CD4-positive, alpha-beta T cell treated with Interleukin-12 subunit alpha and Interleukin-12 subunit beta, for 1 hour (primary cell): ENCODE data around the gene DPPA3.
"Not testable (repeated sequence)": the region's sequence is repeated elsewhere in the genome, so short reads cannot be mapped to it uniquely, and the experiment has no call there.

Source experiments
- DNase-seq: peaks from one replicate; pipeline ENCODE4 v3.0.0-alpha.2; 2020

DPPA3 gene

DNA sequence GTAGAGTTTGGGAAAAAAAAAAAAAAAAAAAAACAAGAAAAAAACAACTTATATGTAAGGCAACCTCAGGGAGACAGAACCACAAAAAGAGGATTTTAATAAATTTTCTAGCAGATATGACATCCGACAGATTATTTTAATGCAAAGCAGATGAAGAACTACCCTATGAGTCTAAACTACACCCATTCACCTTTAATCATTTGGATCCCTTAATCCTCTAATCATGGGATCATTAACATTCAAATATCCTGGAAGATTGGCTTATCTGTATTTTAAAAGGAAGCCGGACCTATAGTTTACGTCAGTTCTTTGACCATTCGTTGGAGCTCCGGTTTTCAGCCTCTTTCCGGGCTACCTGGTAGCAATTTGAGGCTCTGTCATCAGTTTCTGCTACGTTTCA is at the start of gene DPPA3:
Gene DPPA3, plus strand, starts transcription at position 301 of the 400 bp plus-strand sequence. CDS start 138 bp downstream, outside the sequence.
- no peak for DNase-seq

DNA sequence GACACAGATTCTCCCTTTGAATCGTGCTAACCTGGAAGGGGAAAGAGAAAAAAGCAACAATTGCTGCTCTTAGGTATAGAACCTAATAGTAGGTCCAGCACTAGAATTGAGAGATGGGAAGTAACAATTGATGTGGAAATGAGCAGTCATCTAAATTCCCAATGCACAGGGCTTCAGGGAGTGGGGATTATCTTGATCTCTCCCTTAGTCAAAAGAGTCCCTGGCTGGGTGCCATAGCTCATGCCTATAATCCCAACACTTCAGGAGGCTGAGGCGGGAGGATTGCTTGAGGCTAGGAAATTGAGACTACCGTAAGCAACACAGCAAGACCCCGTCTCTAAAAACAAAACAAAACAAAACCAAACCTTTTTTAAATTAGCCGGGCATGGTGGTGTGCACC is 49.5 kb upstream of the DPPA3 start:
- no peak for DNase-seq

DNA sequence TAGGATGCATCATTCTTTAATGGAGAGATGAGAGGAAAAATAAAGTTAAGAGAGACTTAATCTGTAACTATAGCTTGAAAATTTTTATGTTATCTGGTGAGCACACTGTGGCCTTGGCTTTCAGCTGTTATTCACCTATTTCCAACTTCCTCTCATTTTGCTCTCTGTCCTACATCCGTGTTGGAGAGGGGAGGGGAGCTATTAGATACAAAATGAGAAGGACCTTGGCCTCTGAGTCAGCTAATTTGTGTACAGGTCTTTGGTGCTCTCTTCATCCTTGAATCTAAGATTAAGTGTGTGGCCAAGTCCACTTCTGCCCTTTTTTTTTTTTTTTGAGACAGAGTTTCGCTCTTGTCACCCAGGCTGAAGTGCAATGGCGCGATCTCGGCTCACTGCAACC is 44.6 kb upstream of the DPPA3 start:
- DNase-seq = no peak

DNA sequence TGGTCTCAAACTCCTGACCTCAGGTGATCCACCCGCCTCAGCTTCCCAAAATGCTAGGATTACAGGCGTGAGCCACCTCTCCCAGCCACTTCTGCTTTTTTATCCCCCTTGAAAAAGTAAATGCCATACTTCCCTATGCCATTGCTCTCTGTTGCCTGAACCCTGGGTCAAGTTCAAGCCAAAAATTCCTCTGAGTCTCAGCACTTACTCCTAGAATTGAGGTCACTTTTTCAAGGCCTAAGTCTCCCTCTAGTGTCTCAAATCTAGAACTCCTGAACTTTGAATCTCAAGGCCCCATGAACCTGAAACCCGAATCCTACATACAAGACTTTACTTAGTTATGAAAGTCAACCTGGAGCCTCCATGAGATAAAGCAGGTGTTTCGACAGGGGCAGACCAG is 44.1 kb upstream of the DPPA3 start:
- DNase-seq = no peak

DNA sequence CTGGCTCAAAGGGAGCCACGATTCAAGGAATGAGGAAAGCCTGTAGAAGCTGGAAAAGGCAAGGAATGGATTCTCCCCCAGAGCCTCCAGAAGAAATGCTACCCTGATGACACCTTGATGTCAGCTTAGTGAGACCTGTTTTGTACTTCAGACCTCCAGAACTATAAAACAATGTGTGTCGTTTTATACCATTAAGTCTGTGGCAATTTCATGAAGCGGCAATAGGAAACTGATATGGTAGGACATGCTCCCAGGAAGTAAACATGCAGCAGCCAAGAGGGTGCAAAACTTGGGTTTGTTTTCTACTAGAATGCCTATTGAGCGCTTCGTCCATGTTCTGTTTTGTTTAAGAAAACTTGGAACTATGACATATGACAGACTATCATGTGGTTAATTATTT is 43.1 kb upstream of the DPPA3 start:
- no peak for DNase-seq

DNA sequence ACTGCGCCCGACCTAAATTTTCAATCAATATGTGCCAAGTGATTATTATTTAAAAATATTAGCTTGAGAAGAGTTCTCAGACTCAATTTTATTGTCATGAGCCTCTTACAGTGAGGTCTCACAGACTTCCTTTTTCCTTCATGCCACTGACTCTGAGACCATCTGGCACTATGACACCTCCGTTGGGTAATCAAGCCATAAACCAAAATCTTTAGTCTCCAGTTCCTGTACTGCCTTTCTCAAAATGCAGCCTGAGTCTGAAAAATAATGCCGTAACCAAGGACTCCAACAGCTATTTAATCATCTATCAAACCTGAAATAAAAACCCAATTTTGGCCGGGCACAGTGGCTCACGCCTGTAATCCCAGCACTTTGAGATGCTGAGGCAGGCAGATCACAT is 35.8 kb upstream of the DPPA3 start:
- not testable (repeated sequence) for DNase-seq

DNA sequence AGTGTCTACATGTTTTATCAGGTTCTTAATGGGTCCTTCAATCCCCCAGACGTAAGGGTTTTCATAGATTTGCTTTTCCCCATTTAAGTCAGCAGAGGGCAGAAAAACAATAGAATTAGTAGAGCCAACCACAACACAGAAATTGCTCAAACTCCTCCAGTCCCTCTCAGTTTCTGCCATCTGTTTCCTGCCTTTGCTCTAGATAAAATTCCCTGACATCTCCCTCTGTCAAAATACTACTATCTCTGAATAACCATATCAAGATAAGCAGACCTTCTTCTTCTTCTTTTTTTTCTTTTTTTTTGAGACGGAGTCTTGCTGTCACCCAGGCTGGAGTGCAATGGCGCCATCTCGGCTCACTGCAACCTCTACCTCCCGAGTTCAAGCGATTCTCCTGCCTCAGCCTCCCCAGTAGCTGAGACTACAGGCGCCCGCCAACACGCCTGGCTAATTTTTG is 33.8 kb upstream of the DPPA3 start:
- DNase-seq = peak; percentile 27

DNA sequence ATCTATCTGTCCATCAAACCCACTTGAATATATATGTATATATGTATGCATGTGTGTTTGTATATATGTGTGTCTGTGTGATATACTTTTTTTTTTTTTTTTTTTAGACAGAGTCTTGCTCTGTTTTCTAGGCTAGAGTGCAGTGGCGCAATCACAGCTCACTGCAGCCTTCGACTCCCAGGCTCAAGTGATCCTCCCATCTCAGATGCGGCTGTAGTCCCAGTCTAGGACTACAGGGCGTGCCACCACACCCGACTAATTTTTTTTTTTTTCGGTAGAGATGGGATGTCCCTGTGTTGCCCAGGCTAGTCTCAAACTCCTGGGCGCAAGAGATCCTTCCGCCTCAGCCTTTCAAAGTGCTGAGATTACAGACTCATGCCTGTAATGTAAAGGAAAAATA is 32.5 kb upstream of the DPPA3 start:
- no peak for DNase-seq

DNA sequence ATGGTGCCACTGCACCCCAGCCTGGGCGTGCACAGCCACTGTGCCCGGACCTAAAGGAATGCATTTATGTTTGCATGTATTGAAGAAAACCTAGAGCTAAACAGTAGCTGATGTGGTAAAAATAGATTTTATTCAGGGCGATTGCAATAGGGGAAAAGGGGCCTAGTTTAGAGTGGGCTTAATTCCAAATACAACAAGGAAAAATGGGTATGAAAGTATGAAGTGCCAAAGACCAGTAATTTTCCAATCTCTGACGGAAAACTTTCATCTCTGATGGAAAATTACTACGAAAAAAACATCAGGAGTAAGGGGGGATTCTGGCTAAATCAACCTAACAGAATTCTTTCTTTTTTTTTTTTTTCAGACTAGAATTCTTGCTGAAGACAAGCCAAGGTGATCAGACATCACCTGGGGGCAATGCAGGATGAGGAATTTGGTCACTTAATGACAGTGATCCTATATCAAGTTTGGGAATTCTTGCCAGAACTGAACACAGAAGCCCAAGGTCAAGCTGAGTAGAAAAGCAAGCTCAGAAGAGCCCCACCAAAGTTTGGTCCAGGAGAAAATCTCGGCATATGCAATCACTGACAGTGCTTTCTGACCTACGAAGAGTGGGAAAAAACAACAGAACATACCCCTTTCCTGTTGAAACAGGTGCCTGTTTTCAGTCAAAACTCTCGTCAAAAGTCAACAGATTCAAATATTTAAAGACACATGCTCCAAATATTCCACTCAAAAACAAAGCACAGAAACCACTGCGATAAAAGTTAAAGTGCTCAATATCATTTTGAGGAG is 31.8 kb upstream of the DPPA3 start:
- no peak for DNase-seq

DNA sequence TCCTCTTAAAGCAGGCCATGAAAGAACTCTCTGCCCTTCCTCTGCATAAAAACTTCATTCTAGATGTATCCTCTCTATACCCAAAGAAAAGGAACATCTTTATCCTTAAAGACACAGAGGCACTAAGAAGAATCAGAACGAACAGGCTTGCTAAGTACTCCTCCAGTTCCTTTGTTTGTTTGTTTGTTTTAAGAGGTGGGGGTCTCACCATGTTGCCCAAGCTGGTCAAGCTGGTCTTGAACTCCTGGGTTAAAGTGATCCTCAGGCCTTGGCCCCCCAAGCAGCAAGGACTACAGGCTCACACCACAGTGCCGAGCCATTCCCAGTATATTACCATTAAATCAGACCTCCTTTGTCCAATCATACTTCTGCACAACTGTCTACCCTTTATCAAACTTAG is 29.7 kb upstream of the DPPA3 start:
- DNase-seq = no peak

DNA sequence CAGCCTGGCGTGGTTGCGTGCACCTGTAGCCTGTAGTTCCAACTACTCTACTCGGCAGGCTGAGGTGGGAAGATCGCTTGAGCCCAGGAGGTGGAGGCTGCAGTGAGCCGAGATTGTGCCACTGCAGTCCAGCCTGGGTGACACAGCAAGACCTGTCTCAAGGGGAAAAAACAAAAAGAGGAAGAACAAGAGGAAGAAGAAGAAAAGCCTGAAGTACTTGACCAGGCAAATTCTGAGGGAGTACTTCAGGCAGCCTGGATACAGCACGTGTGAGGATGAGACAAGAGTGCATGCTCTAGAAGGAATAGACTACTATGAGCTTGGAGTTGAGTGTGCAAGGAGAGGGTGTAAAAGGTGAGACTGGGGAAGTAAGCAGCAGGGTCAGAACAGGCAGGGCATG is 17.4 kb upstream of the DPPA3 start:
- no peak for DNase-seq

DNA sequence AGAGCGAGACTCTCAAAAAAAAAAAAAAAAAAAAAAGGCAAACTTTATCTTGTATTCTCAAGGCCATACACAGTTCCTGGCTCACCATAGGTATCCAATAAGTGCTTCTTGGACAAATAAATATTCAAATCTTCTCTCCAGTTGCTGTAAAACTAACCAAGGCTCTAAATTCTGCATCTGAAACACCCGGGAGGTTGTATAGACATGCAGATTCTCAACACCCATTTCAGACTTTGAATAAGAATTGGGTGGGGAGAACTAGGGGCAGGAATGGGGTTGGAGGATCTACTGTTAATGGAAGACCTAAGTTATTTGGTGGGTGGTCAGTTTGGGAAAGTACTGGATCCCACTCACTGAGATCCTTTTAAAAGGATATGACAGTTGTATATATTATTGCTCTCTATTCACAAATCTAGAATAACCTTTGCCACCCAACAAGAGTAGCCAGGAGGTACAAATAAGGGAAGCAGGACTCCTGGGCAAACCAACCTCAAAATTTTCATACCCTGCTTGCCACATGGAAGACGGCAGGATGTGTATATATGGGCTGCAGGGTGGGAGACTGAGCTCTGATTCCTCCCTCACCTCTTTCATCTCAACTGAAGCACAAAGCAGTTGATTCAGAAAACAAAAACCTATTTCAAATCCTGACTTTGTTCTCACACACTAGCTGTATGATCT is 16.5 kb upstream of the DPPA3 start:
- no peak for DNase-seq

DNA sequence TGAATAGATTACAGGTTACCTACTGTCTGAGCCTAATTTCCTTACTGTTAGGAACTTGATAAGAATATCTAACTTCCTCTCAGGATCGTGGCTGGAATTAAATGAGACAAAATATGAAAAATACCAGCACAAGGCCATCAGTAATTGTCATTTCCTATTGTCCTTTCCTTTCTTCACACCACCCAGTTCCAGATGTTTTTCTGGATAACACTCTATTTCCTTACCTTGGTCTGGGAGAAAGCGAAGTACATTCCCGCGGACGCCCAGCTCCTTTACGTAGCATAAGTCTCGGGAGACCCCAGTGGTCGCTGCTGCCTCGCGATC is 16.0 kb upstream of the DPPA3 start:
- DNase-seq = no peak

DNA sequence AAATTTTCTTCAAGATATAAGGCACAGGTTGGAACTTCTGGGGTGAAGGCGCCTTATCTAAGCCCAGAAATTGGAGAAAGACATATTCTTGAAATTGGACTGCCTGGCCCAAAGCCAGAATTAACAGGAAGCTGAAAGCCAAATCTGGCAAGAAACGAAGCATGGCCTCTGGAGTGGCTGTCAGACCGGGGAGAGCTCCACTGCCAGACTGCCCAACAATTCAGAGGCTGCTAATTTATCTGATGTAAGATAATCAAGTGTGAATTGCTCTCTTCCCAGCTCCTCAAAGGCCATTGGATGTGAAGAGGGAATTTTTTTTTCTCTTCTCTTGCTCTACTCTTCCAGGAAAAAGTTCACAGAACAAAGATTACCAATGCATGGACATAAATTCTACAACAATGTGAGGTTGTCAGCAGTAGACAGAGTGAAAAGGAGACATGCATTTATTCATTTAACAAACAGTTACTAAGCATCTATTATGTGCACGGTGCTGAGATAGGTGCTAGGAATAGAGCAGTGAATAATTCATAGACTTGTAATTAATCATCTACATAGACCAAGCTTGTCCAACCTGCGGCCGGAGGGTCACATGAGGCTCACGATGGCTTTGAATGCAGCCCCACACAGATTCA is 15.6 kb upstream of the DPPA3 start, which contains the start of gene GDF3:
Gene GDF3, minus strand, starts transcription at position 210 of the 632 bp plus-strand sequence. Its CDS starts 47 bp downstream, at position 163.
- DNase-seq = no peak

DNA sequence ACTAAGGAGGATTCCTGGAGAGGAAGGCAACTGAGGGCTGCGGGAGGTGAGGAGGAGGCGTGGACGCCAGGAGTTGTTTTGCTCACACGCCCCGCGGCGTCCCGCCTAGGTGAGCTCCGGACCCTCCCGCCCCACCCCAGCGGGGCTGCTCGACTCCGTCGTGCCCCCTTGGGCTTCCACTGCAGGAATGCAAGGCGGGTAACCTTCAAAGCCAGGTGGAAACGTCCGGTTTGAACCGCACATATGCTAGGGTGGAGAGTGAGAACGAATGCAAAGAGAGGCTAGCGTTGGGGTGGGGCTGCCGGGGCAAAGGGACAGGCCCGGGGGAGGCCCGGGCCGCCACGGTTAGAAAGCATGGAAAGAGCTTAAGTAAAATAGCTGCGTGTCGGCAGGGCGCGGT is 5.4 kb upstream of the DPPA3 start:
- DNase-seq = no peak

DNA sequence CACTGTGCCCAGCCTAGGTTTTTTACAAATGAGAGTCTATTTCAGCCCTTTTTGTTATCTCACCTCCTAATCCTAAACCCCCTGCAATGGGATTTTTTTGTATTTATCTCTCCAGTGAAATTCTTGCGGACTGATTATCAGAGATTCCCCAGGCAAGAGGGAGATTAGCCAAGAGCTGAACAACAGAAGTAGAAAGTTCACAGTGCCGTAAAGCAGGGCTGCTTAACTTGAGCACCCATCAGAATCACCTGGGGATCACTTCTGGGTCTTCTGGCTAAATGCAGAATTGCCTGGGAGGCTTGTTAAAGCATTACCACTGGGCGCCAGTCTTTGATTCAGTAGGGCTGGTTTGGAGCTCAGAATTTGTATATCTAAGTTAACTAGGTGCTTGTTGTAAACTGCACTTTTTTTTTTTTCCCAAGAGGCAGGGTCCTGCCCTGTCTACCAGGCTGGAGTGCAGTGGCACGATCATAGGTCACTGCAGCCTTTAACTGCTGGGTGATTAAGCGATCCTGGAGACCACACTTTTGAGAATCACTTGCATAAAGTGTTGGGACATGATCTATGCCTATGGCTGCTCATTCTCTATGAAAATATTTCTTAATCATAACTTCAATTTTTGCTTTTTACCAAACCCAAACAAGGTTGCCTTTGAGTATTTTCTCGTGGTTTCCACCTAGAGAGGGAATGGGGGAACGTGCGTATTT is 1.1 kb upstream of the DPPA3 start:
- no peak for DNase-seq

DNA sequence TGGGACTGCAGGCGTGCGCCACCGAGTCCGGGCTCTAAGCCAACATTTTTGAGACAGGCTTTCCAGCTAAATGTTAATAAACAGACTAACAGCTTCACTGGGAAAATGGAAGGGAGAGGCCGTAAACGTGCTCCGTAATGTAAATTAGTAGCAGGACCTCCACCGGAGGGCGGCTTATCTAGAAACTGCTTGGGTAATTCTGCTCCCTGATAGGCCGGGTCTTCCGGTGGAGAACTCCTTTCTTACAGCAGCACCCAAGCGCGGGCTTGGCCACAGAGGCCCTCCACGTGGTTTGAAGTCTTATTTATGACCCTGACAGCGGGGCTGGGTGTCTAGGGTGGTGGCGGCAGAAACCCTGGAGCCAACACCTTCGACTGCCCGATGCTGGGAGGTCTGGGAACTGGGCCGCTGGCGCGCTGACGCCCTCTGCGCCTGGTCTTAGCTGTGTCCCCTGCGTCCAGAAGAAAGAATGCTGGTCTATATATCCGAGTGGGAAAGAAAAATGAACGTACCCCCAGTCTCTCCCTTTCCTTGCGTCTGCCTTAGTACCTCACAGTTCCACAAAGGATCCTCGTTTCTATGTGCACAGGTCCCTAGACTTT is 1.7 kb downstream of the DPPA3 start:
- no peak for DNase-seq

DNA sequence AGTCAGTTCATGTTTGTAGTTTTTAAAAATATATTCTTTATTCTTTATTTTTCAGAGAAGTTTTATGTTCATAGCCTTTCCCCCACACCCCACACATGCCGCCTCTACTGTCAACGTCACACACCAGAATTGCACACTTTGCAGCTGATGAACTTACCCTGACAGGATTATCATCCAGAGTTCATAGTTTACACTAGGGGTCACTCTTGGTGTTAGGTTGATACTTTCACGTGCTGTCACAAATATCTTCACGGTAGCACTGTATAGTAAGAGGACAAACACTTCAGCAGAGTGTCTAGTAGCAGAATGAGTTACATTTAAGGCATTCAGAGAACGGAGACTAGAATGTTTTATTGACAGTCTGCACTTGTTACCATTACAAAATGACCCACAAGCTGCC is 5.1 kb downstream of the DPPA3 start:
- no peak for DNase-seq

DNA sequence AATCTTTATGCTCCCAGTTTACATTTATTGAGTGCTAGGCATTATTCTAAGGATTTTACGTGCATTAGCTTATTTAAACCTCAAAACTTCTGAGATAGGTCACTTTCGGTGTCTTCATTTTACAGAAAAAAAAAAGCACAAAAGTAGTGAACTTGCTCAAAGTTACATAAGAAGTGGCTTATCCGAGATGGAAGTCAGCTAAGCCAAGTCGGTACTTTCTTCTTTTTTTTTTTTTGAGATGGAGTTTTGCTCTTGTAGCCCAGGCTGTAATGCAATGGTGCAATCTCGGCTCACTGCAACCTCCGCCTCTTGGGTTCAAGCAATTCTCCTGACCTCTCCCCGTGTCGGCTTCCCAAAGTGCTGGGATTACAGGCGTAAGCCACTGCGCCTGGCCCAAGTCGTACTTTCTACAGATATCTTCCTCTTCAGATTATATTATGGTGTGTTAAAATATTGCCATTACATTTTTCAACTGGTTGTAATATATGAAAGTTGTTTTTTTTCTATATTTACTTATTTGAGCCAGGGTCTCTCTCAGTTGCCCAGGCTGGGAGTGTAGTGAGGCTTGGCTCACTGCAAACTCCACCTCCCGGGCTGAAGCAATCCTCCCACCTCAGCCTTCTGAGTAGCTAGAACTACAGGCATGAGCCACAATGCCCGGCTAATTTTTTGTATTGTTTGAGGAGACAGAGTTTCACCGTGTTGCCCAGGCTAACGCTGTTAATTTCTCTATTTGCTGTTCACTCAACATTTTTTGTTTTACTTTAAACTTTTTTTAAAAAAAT is 8.9 kb downstream of the DPPA3 start:
- DNase-seq = no peak

DNA sequence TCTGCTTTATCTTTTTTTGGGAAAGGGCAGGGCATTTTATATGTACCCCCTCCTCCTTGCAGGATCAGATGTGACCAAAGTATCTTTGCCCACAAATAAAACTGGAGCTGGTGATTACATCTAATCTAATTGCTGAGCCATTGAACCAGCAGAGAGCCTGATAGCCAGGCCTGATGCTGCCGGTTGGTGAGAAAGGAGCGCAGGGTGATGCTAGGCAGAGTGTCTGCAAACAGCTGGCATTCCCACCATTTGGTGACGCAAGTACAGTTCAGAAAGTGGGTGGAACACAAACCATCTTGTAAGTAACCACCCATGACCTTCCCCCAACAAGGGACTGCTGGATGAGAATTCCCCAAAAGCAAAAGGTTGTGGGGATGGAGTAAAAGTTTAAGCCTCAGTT is 12.7 kb downstream of the DPPA3 start:
- DNase-seq = no peak

DNA sequence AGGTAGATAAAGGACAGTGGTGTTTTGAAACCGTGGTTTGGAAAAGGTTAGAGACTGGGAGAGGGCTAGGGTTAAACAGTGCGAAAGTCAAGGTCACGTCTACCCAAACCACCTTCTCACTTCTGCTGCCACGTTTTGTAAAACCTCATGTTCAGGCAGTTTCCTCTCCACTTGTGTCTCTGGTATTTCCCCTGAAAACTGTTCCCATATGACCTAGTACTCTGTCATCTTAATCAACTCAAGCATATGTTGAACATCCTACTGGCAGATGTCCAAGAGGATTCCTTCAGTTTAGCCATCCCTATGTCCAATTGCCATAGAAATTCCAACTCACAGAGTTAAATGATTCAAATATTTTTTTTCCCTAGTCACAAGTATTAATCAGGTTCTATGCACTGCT is 18.5 kb downstream of the DPPA3 start:
- DNase-seq = no peak

DNA sequence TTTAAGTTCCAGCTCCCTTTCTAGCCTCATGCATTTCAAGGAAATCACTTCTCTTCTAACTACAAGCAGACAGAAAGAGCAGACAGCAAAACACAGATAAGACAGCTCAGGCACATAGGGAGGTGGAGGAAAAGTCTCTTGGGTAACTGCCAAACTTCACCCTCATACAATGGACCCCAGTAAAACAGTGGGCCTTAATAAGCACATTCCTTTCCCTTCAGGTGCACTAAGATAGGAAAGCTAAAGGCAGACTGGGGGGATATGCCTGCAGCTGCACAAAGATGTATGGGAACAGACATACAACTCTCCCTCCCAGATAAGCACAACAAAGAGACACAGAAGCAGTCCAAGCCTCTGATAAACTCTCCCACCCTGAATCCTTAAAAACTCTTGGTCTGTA is 19.8 kb downstream of the DPPA3 start:
- DNase-seq = not testable (repeated sequence)
